ENCODE results near the gene DYNC2I2.

DNA sequence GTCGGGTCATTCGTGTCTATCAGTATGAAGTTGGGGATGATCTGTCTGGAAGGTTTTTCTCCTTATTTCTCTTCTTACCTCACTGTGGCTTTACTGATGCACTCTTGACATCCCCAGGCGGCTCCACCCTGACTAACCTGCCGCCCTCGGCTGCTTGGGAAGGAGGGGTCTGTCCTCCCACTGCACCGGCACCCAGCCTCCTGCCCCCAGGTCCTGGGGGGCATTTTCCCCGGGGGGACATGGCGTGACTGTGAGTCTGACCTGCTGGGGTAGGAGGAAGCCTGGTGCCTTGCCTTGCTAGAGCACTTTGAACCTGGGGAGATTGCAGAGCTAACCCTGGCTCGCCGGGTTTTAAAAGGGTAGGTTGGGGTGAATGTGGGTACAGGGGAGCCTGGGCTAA is 27.5 kb downstream of the DYNC2I2 start:
- TF ChIP-seq, protein P1, sequence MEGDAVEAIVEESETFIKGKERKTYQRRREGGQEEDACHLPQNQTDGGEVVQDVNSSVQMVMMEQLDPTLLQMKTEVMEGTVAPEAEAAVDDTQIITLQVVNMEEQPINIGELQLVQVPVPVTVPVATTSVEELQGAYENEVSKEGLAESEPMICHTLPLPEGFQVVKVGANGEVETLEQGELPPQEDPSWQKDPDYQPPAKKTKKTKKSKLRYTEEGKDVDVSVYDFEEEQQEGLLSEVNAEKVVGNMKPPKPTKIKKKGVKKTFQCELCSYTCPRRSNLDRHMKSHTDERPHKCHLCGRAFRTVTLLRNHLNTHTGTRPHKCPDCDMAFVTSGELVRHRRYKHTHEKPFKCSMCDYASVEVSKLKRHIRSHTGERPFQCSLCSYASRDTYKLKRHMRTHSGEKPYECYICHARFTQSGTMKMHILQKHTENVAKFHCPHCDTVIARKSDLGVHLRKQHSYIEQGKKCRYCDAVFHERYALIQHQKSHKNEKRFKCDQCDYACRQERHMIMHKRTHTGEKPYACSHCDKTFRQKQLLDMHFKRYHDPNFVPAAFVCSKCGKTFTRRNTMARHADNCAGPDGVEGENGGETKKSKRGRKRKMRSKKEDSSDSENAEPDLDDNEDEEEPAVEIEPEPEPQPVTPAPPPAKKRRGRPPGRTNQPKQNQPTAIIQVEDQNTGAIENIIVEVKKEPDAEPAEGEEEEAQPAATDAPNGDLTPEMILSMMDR (IDR thresholded peaks at IDR 0.05) = no peak
- TF ChIP-seq POLR2A (IDR thresholded peaks at IDR 0.05) = no peak

Measured in testis (tissue), 2 donors.